Iris pigment epithelial cell (primary cell): ENCODE results near the gene CBLC.

ENCODE experiments used
- DNase-seq: peaks from one replicate; pipeline ENCODE4 v3.0.0-alpha.2; 2011; ENCODE audit warnings: low read depth

Gene CBLC

GRCh38 chr19:44777715-44778347, at the start of gene CBLC:
Gene CBLC (plus strand): TSS chr19:44777890. CDS start chr19:44777932, 42 bp downstream.
- no peak for DNase-seq

GRCh38 chr19:44728178-44728577, 49.5 kb upstream of the CBLC start:
- no peak for DNase-seq

- no peak for DNase-seq
These were observed 48.1 kb upstream of the CBLC start for GRCh38 chr19:44729516-44730033.

GRCh38 chr19:44731081-44731480, 46.6 kb upstream of the CBLC start:
- no peak for DNase-seq

- DNase-seq = no peak
These were observed 46.1 kb upstream of the CBLC start for GRCh38 chr19:44731622-44732021.

- no peak for DNase-seq
These were observed 45.3 kb upstream of the CBLC start for GRCh38 chr19:44732235-44733014.

- DNase-seq = no peak
These were observed 43.3 kb upstream of the CBLC start for GRCh38 chr19:44734357-44734756.

- no peak for DNase-seq
These were observed 42.7 kb upstream of the CBLC start for GRCh38 chr19:44735011-44735410.

- no peak for DNase-seq
These were observed 40.2 kb upstream of the CBLC start for GRCh38 chr19:44737238-44738071.

GRCh38 chr19:44738136-44738535, 39.6 kb upstream of the CBLC start:
- no peak for DNase-seq

- DNase-seq = no peak
These were observed 38.8 kb upstream of the CBLC start for GRCh38 chr19:44738603-44739558.

GRCh38 chr19:44740351-44740824, 37.3 kb upstream of the CBLC start:
- DNase-seq = no peak

- DNase-seq = no peak
These were observed 36.4 kb upstream of the CBLC start for GRCh38 chr19:44741258-44741731.

- DNase-seq = peak; percentile 100
These were observed 35.8 kb upstream of the CBLC start for GRCh38 chr19:44741841-44742329.

- DNase-seq = peak; percentile 63
These were observed 35.2 kb upstream of the CBLC start for GRCh38 chr19:44742330-44743061.

GRCh38 chr19:44744871-44745332, 32.8 kb upstream of the CBLC start:
- DNase-seq = peak; percentile 39

- peak; percentile 75 for DNase-seq
These were observed 32.3 kb upstream of the CBLC start for GRCh38 chr19:44745341-44745831.

- no peak for DNase-seq
These were observed 31.6 kb upstream of the CBLC start for GRCh38 chr19:44745887-44746600.

- no peak for DNase-seq
These were observed 31.1 kb upstream of the CBLC start for GRCh38 chr19:44746616-44746945.
